Measurements from ENCODE around the gene BMP6. TPM values are rescaled to one million over a fixed set of nuclear protein-coding genes. Genes with fewer than 3 reads are reported as not detected.

The BMP6 gene
- total and polyA plus RNA-seq, 2 of the 4 experiments (the other 2 are of a cell fraction): 0.18 to 0.19 TPM

- POLR2A ChIA-PET (ENCODE audit: unreplicated experiment): no interaction called here
- Histone ChIP-seq H4K91ac (ENCODE audit: insufficient read depth, low read depth, low read length) (no peak overlapping the region), H3K27me3 (ENCODE audit: control insufficient read depth, insufficient read depth, low read length) (peaks cover 7% of the 10 kb centered on the region), H3K9me3 (ENCODE audit: control insufficient read depth, insufficient read depth, low read length) (no peaks in the 10 kb centered on the region), H3K79me1 (ENCODE audit: low read depth in 1 of 2, low read length in 2 of 2) (no peaks in the 10 kb centered on the region), H3K4me3 (ENCODE audit: insufficient read depth, low read depth, low read length) (no peak overlapping the region), H2BK15ac (ENCODE audit: low read depth, low read length) (no peak overlapping the region), H3K18ac (ENCODE audit: low read depth, low read length) (no peak overlapping the region), H3K23ac (ENCODE audit: low read depth, low read length) (no peak overlapping the region), H3K36me3 (ENCODE audit: control insufficient read depth, insufficient read depth, low read length) (no peaks in the 10 kb centered on the region), H2AK9ac (replicated peaks; ENCODE audit: low read depth, low read length, poor library complexity) (no peak overlapping the region), H3K56ac (ENCODE audit: extremely low read depth, insufficient read depth, low read length) (no peak overlapping the region), H4K20me1 (ENCODE audit: insufficient read depth, low read length) (no peaks in the 10 kb centered on the region), H3K27ac (ENCODE audit: insufficient read depth, low read length) (no peak overlapping the region), H3K4me1 (ENCODE audit: control insufficient read depth, insufficient read depth, low read length) (no peaks in the 10 kb centered on the region), H2BK120ac (ENCODE audit: low read depth, low read length) (no peak overlapping the region), H4K5ac (ENCODE audit: low read depth, low read length) (no peak overlapping the region), H4K8ac (ENCODE audit: low read depth in 2 of 2, low read length in 2 of 2) (no peak overlapping the region), H3K4ac (ENCODE audit: low read depth, low read length) (no peak overlapping the region), H2BK5ac (ENCODE audit: low read depth, low read length, poor library complexity, severe bottlenecking) (no peak overlapping the region), H2AK5ac (ENCODE audit: low read depth, low read length) (no peak overlapping the region), H2AFZ (replicated peaks; ENCODE audit: low read length, poor library complexity) (no peak overlapping the region), H2BK20ac (ENCODE audit: low read depth, low read length) (no peak overlapping the region), H3K9me1 (ENCODE audit: insufficient read depth, low read length) (no peaks in the 10 kb centered on the region; the same call in 1 of the 2 replicates), H3K4me2 (ENCODE audit: low read depth, low read length) (no peak overlapping the region), H3K9ac (ENCODE audit: low read depth, low read length) (no peak overlapping the region), H3K14ac (replicated peaks; ENCODE audit: low read depth, low read length) (no peak overlapping the region)
- intact Hi-C loops (cut with micrococcal nuclease): no loop called here
- DNase-seq (no peak), ATAC-seq (ENCODE audit: low read depth) (no peak)
- CTCF ChIA-PET: no interaction called here
- BruUV-seq (replicated peaks): no TSS peak
- TF ChIP-seq RCOR1 (IDR thresholded peaks at IDR 0.05; ENCODE audit: insufficient replicate concordance, low read length) (no peak), MAFK (IDR thresholded peaks at IDR 0.05; ENCODE audit: low read depth, low read length) (no peak), POLR2A (IDR thresholded peaks at IDR 0.05; ENCODE audit: low read depth, low read length) (no peak), RFX5 (IDR thresholded peaks at IDR 0.05; ENCODE audit: low read depth, low read length) (no peak), CEBPB (IDR thresholded peaks at IDR 0.05; ENCODE audit: low read depth, low read length) (no peak), CHD1 (IDR thresholded peaks at IDR 0.05; ENCODE audit: low read depth, low read length) (no peak), USF2 (IDR thresholded peaks at IDR 0.05; ENCODE audit: low read depth, low read length) (no peak), MAZ (IDR thresholded peaks at IDR 0.05; ENCODE audit: borderline replicate concordance, low read depth, low read length) (no peak), CTCF (conservative IDR thresholded peaks at IDR 0.05; ENCODE audit: low read depth, low read length) (no peak), FOS (IDR thresholded peaks at IDR 0.05; ENCODE audit: low read depth, low read length) (no peak), SMC3 (IDR thresholded peaks at IDR 0.05; ENCODE audit: low read depth, low read length) (no peak), ELK1 (IDR thresholded peaks at IDR 0.05; ENCODE audit: borderline replicate concordance, low read depth, low read length) (no peak), RAD21 (IDR thresholded peaks at IDR 0.05; ENCODE audit: low read length) (no peak), MXI1 (IDR thresholded peaks at IDR 0.05; ENCODE audit: borderline replicate concordance, low read depth, low read length) (no peak)
- dilution Hi-C loops (cut with HindIII; ENCODE audit: low sequenced_read_pairs, unreplicated experiment): no loop called here
- WGBS, 2 experiments (ENCODE audit: extremely low coverage in 2 of 2, insufficient read length in 1 of 2): no CpG with 5 or more reads among the region's 1 CpG
- in situ Hi-C loops (cut with MboI; ENCODE audit: low sequenced_read_pairs): no loop called here
Measured at GRCh38 chr6:7684076-7684475, 41.8 kb upstream of the BMP6 start.
